ENCODE data around the gene NTM. TPM values are rescaled to one million over a fixed set of nuclear protein-coding genes. Genes with fewer than 3 reads are reported as not detected.

The NTM gene
- total RNA-seq, 2 experiments from 2014 or later: not detected

- no peak for TF ChIP-seq CTCF (IDR thresholded peaks at IDR 0.05)
- intact Hi-C loops (cut with micrococcal nuclease): no loop called here
- Mint-ChIP-seq H3K27me3 (peaks cover 1% of the 10 kb centered on the region), H3K4me3 (no peak overlapping the region), H3K27ac (no peak overlapping the region), H3K4me1 (ENCODE audit: low read depth) (no peaks in the 10 kb centered on the region), H3K9me3 (no peaks in the 10 kb centered on the region), H3K36me3 (ENCODE audit: low read depth) (no peaks in the 10 kb centered on the region)
- DNase-seq: no peak
- ChIA-PET CTCF (no interaction called here), POLR2A (no interaction called here)
- no peak for ATAC-seq
Observed at GRCh38 chr11:131934006-131934405, 563.6 kb downstream of the NTM start.

GRCh38 chr11:131938351-131938751 lies 567.9 kb downstream of the NTM start:
- Mint-ChIP-seq H3K4me1 (ENCODE audit: low read depth) (no peaks in the 10 kb centered on the region), H3K27ac (no peak overlapping the region), H3K36me3 (ENCODE audit: low read depth) (no peaks in the 10 kb centered on the region), H3K27me3 (no peaks in the 10 kb centered on the region), H3K9me3 (no peaks in the 10 kb centered on the region), H3K4me3 (no peak overlapping the region)
- no peak for TF ChIP-seq CTCF (IDR thresholded peaks at IDR 0.05)
- DNase-seq (no peak), ATAC-seq (no peak)
- ChIA-PET CTCF (no interaction called here), POLR2A (interaction anchor here (0.6 kb wide), 1 partner anchor 781 kb away, joined by 3 read pairs; no protein-coding TSS in a partner anchor)
- intact Hi-C loops (cut with micrococcal nuclease): no loop called here

- DNase-seq (no peak), ATAC-seq (no peak)
- TF ChIP-seq CTCF (IDR thresholded peaks at IDR 0.05): no peak
- no peak overlapping the region for H3K27ac Mint-ChIP-seq
- intact Hi-C loops (cut with micrococcal nuclease): no loop called here
- H3K9me3 Mint-ChIP-seq: no peaks in the 10 kb centered on the region
- no peaks in the 10 kb centered on the region for H3K36me3 Mint-ChIP-seq (ENCODE audit: low read depth)
- H3K4me1 Mint-ChIP-seq (ENCODE audit: low read depth): no peaks in the 10 kb centered on the region
- H3K4me3 Mint-ChIP-seq: no peak overlapping the region
- CTCF ChIA-PET: no interaction called here
- no peaks in the 10 kb centered on the region for H3K27me3 Mint-ChIP-seq
- POLR2A ChIA-PET: no interaction called here
Observed at GRCh38 chr11:131940126-131940525, 569.7 kb downstream of the NTM start.

GRCh38 chr11:131942878-131943277 lies 572.5 kb downstream of the NTM start:
- no peaks in the 10 kb centered on the region for H3K9me3 Mint-ChIP-seq
- H3K4me3 Mint-ChIP-seq: no peak overlapping the region
- ATAC-seq (no peak), DNase-seq (no peak)
- no peaks in the 10 kb centered on the region for H3K4me1 Mint-ChIP-seq (ENCODE audit: low read depth)
- CTCF ChIA-PET: no interaction called here
- POLR2A ChIA-PET: interaction anchor here (0.6 kb wide), 1 partner anchor 68 kb away, joined by 5 read pairs; no protein-coding TSS in a partner anchor
- no peaks in the 10 kb centered on the region for H3K27me3 Mint-ChIP-seq
- TF ChIP-seq CTCF (IDR thresholded peaks at IDR 0.05): no peak
- intact Hi-C loops (cut with micrococcal nuclease): no loop called here
- no peak overlapping the region for H3K27ac Mint-ChIP-seq
- H3K36me3 Mint-ChIP-seq (ENCODE audit: low read depth): no peaks in the 10 kb centered on the region

- TF ChIP-seq CTCF (IDR thresholded peaks at IDR 0.05): no peak
- H3K9me3 Mint-ChIP-seq: no peaks in the 10 kb centered on the region
- H3K4me3 Mint-ChIP-seq: no peak overlapping the region
- H3K27ac Mint-ChIP-seq: no peak overlapping the region
- intact Hi-C loops (cut with micrococcal nuclease): no loop called here
- H3K36me3 Mint-ChIP-seq (ENCODE audit: low read depth): no peaks in the 10 kb centered on the region
- ATAC-seq (no peak), DNase-seq (no peak)
- no peaks in the 10 kb centered on the region for H3K27me3 Mint-ChIP-seq
- ChIA-PET POLR2A (interaction anchor here (0.6 kb wide), 1 partner anchor 69 kb away, joined by 5 read pairs; no protein-coding TSS in a partner anchor), CTCF (no interaction called here)
- H3K4me1 Mint-ChIP-seq (ENCODE audit: low read depth): no peaks in the 10 kb centered on the region
Observed at GRCh38 chr11:131943295-131943694, 572.9 kb downstream of the NTM start.
